Upper lobe of left lung (tissue), 4 donors: ENCODE measurements around the gene HSPA9.

Experiments used
- CTCF ChIP-seq, 6 experiments: fragments of 450-650 bp in 4 of 6; fragments of 200-600 bp in 2 of 6; sonication (generic) in 2 of 6; IDR thresholded peaks; one replicate each; pipeline ENCODE4 v1.5.1; 2016 to 2019; ENCODE audit warnings: antibody characterized with exemption in 6 of 6
- POLR2A ChIP-seq, 4 donors: fragments of 450-650 bp; IDR thresholded peaks; one replicate each; pipeline ENCODE4 v1.5.1; 2016 to 2017; ENCODE audit warnings: antibody characterized with exemption in 4 of 4, mild to moderate bottlenecking in 2 of 4
- POLR2AphosphoS5 ChIP-seq, 2 donors: sonication (generic); formaldehyde crosslinking; IDR thresholded peaks; one replicate each; pipeline ENCODE4 v1.5.1; 2017; ENCODE audit warnings: antibody characterized with exemption in 2 of 2

- TF ChIP-seq CTCF (IDR thresholded peaks at IDR 0.05) (no peak), POLR2A (IDR thresholded peaks at IDR 0.05) (no peak), POLR2AphosphoS5 (IDR thresholded peaks at IDR 0.05) (no peak)
Observed at GRCh38 chr5:138517437-138517836, 57.8 kb downstream of the HSPA9 start.
